Activated CD4-positive, alpha-beta T cell treated with anti-CD3 and anti-CD28 coated beads, Interleukin-10, Interleukin-2, amounts not matched to agents 100 ng/mL and 50 ng/mL, durations not matched to agents 16 hours and 8 hours (primary cell): ENCODE results near the gene HSPA9.

ENCODE experiments used
- DNase-seq: peaks from one replicate; pipeline ENCODE4 v3.0.0-alpha.2; 2020

Gene HSPA9

GRCh38 chr5:138575194-138576015, at the start of gene HSPA9:
Gene HSPA9 (minus strand): TSS chr5:138575401. CDS start chr5:138575318, 83 bp downstream.
- peak; percentile 99 for DNase-seq

GRCh38 chr5:138623053-138623452, 47.9 kb upstream of the HSPA9 start:
- DNase-seq: no peak

GRCh38 chr5:138622051-138622450, 46.9 kb upstream of the HSPA9 start:
- DNase-seq: no peak

- no peak for DNase-seq
Observed at GRCh38 chr5:138620663-138621224, 45.5 kb upstream of the HSPA9 start.

GRCh38 chr5:138616508-138616907, 41.3 kb upstream of the HSPA9 start:
- no peak for DNase-seq

GRCh38 chr5:138615461-138615860, 40.3 kb upstream of the HSPA9 start:
- no peak for DNase-seq

- DNase-seq: no peak
Observed at GRCh38 chr5:138611678-138612218, 36.5 kb upstream of the HSPA9 start.

- DNase-seq: no peak
Observed at GRCh38 chr5:138610918-138611677, 35.9 kb upstream of the HSPA9 start.

- DNase-seq: no peak
Observed at GRCh38 chr5:138610415-138610917, 35.3 kb upstream of the HSPA9 start.

- no peak for DNase-seq
Observed at GRCh38 chr5:138606378-138607064, 31.3 kb upstream of the HSPA9 start.

GRCh38 chr5:138605254-138605972, 30.2 kb upstream of the HSPA9 start:
- no peak for DNase-seq

- no peak for DNase-seq
Observed at GRCh38 chr5:138604176-138604785, 29.1 kb upstream of the HSPA9 start.

- DNase-seq: peak; percentile 36
Observed at GRCh38 chr5:138603249-138603920, 28.2 kb upstream of the HSPA9 start.

GRCh38 chr5:138602371-138603000, 27.3 kb upstream of the HSPA9 start:
- DNase-seq: no peak

- peak; percentile 69 for DNase-seq
Observed at GRCh38 chr5:138601444-138601843, 26.2 kb upstream of the HSPA9 start.

- no peak for DNase-seq
Observed at GRCh38 chr5:138600446-138600845, 25.2 kb upstream of the HSPA9 start.

- no peak for DNase-seq
Observed at GRCh38 chr5:138597661-138598400, 22.6 kb upstream of the HSPA9 start.

- DNase-seq: no peak
Observed at GRCh38 chr5:138596105-138596881, 21.1 kb upstream of the HSPA9 start.
